ENCODE measurements around the gene SPAG16. TPM values are rescaled to one million over a fixed set of nuclear protein-coding genes. Genes with fewer than 3 reads are reported as not detected.

Gene SPAG16
- total RNA-seq, 1 experiment from 2014 or later, result 0.30 TPM

GRCh38 chr2:214104967-214105366, 820.7 kb downstream of the SPAG16 start:
- no peak overlapping the region for H3K4me2 ChIP-seq (ENCODE audit: low read length)
- no peak for TF ChIP-seq SP1 (IDR thresholded peaks at IDR 0.05; ENCODE audit: low read depth)
- TF ChIP-seq ELF1 (IDR thresholded peaks at IDR 0.05; ENCODE audit: borderline replicate concordance, low read depth), result no peak
- TF ChIP-seq, protein P1, sequence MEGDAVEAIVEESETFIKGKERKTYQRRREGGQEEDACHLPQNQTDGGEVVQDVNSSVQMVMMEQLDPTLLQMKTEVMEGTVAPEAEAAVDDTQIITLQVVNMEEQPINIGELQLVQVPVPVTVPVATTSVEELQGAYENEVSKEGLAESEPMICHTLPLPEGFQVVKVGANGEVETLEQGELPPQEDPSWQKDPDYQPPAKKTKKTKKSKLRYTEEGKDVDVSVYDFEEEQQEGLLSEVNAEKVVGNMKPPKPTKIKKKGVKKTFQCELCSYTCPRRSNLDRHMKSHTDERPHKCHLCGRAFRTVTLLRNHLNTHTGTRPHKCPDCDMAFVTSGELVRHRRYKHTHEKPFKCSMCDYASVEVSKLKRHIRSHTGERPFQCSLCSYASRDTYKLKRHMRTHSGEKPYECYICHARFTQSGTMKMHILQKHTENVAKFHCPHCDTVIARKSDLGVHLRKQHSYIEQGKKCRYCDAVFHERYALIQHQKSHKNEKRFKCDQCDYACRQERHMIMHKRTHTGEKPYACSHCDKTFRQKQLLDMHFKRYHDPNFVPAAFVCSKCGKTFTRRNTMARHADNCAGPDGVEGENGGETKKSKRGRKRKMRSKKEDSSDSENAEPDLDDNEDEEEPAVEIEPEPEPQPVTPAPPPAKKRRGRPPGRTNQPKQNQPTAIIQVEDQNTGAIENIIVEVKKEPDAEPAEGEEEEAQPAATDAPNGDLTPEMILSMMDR (IDR thresholded peaks at IDR 0.05 in 2 of 3, conservative IDR thresholded peaks at IDR 0.05 in 1 of 3; ENCODE audit: borderline replicate concordance in 1 of 3, insufficient read depth in 1 of 3, low read depth in 2 of 3, low read length in 2 of 3), result no peak
- no peak for TF ChIP-seq ZNF274 (IDR thresholded peaks at IDR 0.05; ENCODE audit: low read depth, low read length)
- no peak for TF ChIP-seq CBX3 (IDR thresholded peaks at IDR 0.05; ENCODE audit: low read depth)
- no peak for TF ChIP-seq RAD21 (IDR thresholded peaks at IDR 0.05; ENCODE audit: low read depth)
- no peak for TF ChIP-seq SRF (IDR thresholded peaks at IDR 0.05; ENCODE audit: low read depth)
- no peak for TF ChIP-seq YY1 (IDR thresholded peaks at IDR 0.05; ENCODE audit: extremely low read depth, insufficient replicate concordance, low read depth, low read length)
- no peak for TF ChIP-seq TCF7L2 (IDR thresholded peaks at IDR 0.05; ENCODE audit: borderline replicate concordance, extremely low read depth, insufficient read depth, insufficient read length)
- TF ChIP-seq SIN3A (IDR thresholded peaks at IDR 0.05; ENCODE audit: low read depth), result no peak
- no peak for TF ChIP-seq POLR2AphosphoS5 (IDR thresholded peaks at IDR 0.05; ENCODE audit: low read depth, low read length)
- TF ChIP-seq, protein P2, sequence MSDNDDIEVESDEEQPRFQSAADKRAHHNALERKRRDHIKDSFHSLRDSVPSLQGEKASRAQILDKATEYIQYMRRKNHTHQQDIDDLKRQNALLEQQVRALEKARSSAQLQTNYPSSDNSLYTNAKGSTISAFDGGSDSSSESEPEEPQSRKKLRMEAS (IDR thresholded peaks at IDR 0.05), result no peak
- TF ChIP-seq ZFX (IDR thresholded peaks at IDR 0.05), result no peak
- no peak for TF ChIP-seq EZH2 (IDR thresholded peaks at IDR 0.05)
- H3K4me1 ChIP-seq (ENCODE audit: control insufficient read depth in 1 of 2, insufficient read depth in 2 of 2, low read length in 2 of 2), result no peaks in the 10 kb centered on the region; a peak in 1 of 4 replicates
- DNase-seq (ENCODE audit: low read depth, low spot score), result no peak
- H3K4me3 ChIP-seq (replicated peaks in 1 of 2; ENCODE audit: low read depth in 1 of 2, low read length in 2 of 2), result no peak overlapping the region
- H3K79me2 ChIP-seq (ENCODE audit: insufficient read depth, low read length), result no peaks in the 10 kb centered on the region
- POLR2A ChIA-PET, result no interaction called here
- no peak overlapping the region for H2AFZ ChIP-seq (ENCODE audit: low read depth, low read length, poor library complexity, severe bottlenecking)
- H3K9ac ChIP-seq (ENCODE audit: low read length), result no peak overlapping the region
- RAD21 ChIA-PET (ENCODE audit: low non-redundant PET in 1 of 2, low total read pairs in 2 of 2, uncharacterized antibody in 2 of 2, unreplicated experiment in 2 of 2), result no interaction called here
- H3K27me3 ChIP-seq (ENCODE audit: insufficient read depth, low read length), result no peaks in the 10 kb centered on the region
- H3K36me3 ChIP-seq (ENCODE audit: control insufficient read depth in 1 of 2, insufficient read depth in 2 of 2, low read length in 2 of 2), result no peaks in the 10 kb centered on the region
- CTCF ChIA-PET, result no interaction called here
- H3K9me3 ChIP-seq (ENCODE audit: control insufficient read depth in 1 of 2, insufficient read depth in 1 of 2, low read depth in 1 of 2, low read length in 2 of 2), result no peaks in the 10 kb centered on the region
- no TSS peak for BruUV-seq (replicated peaks)
- no peaks in the 10 kb centered on the region for H4K20me1 ChIP-seq (ENCODE audit: insufficient read depth)
- no peak for ATAC-seq
- no peak overlapping the region for H3K27ac ChIP-seq (ENCODE audit: low read depth, low read length)
- intact Hi-C loops (cut with micrococcal nuclease), result no loop called here
- no peaks in the 10 kb centered on the region for H3K9me2 ChIP-seq (ENCODE audit: insufficient read depth)
